ENCODE data around the gene STK32C.

Gene STK32C

GRCh38 chr10:132226586-132227405 lies 81.0 kb downstream of the STK32C start:
- no peak for TF ChIP-seq GLIS3 (CRISPR knock-in tag; IDR thresholded peaks at IDR 0.05)
- TF ChIP-seq ZFP3 (CRISPR knock-in tag; IDR thresholded peaks at IDR 0.05) = no peak
- no peak for TF ChIP-seq RARB (CRISPR knock-in tag; IDR thresholded peaks at IDR 0.05)
- no peak for TF ChIP-seq PPARA (CRISPR knock-in tag; IDR thresholded peaks at IDR 0.05; ENCODE audit: borderline replicate concordance)
- TF ChIP-seq CSRNP3 (CRISPR knock-in tag; IDR thresholded peaks at IDR 0.05) = no peak
- no peak for TF ChIP-seq TCF4 (CRISPR knock-in tag; IDR thresholded peaks at IDR 0.05; ENCODE audit: borderline replicate concordance)
- TF ChIP-seq POU6F1 (CRISPR knock-in tag; IDR thresholded peaks at IDR 0.05; ENCODE audit: borderline replicate concordance, low read depth) = no peak
- TF ChIP-seq ZNF70 (CRISPR knock-in tag; IDR thresholded peaks at IDR 0.05) = no peak
- ATAC-seq = no peak

- no peak for ATAC-seq
- TF ChIP-seq TSHZ2 (CRISPR knock-in tag; IDR thresholded peaks at IDR 0.05) = no peak
- TF ChIP-seq GLIS3 (CRISPR knock-in tag; IDR thresholded peaks at IDR 0.05) = no peak
- TF ChIP-seq TCF4 (CRISPR knock-in tag; IDR thresholded peaks at IDR 0.05; ENCODE audit: borderline replicate concordance) = no peak
- TF ChIP-seq ISL1 (CRISPR knock-in tag; IDR thresholded peaks at IDR 0.05) = no peak
These were observed 81.9 kb downstream of the STK32C start for GRCh38 chr10:132225849-132226205.

- ATAC-seq = no peak
- no peak for TF ChIP-seq PATZ1 (CRISPR knock-in tag; IDR thresholded peaks at IDR 0.05; ENCODE audit: borderline replicate concordance)
- no peak for TF ChIP-seq TOX (CRISPR knock-in tag; IDR thresholded peaks at IDR 0.05; ENCODE audit: borderline replicate concordance)
- TF ChIP-seq ESRRG (CRISPR knock-in tag; IDR thresholded peaks at IDR 0.05) = no peak
- no peak for TF ChIP-seq CREB5 (CRISPR knock-in tag; IDR thresholded peaks at IDR 0.05; ENCODE audit: low read depth)
- TF ChIP-seq ZFP30 (CRISPR knock-in tag; IDR thresholded peaks at IDR 0.05) = no peak
- no peak for TF ChIP-seq RARB (CRISPR knock-in tag; IDR thresholded peaks at IDR 0.05)
- TF ChIP-seq TSHZ2 (CRISPR knock-in tag; IDR thresholded peaks at IDR 0.05) = no peak
- TF ChIP-seq ARNTL (CRISPR knock-in tag; IDR thresholded peaks at IDR 0.05; ENCODE audit: borderline replicate concordance, low read depth) = no peak
- no peak for TF ChIP-seq BACH2 (CRISPR knock-in tag; IDR thresholded peaks at IDR 0.05; ENCODE audit: borderline replicate concordance)
- no peak for TF ChIP-seq ZNF70 (CRISPR knock-in tag; IDR thresholded peaks at IDR 0.05)
- TF ChIP-seq OSR1 (CRISPR knock-in tag; IDR thresholded peaks at IDR 0.05) = no peak
- no peak for TF ChIP-seq TCF4 (CRISPR knock-in tag; IDR thresholded peaks at IDR 0.05; ENCODE audit: borderline replicate concordance)
- TF ChIP-seq CSDC2 (CRISPR knock-in tag; IDR thresholded peaks at IDR 0.05) = no peak
- TF ChIP-seq PPARA (CRISPR knock-in tag; IDR thresholded peaks at IDR 0.05; ENCODE audit: borderline replicate concordance) = no peak
- no peak for TF ChIP-seq ISL1 (CRISPR knock-in tag; IDR thresholded peaks at IDR 0.05)
- no peak for TF ChIP-seq ZFP3 (CRISPR knock-in tag; IDR thresholded peaks at IDR 0.05)
- TF ChIP-seq CSRNP3 (CRISPR knock-in tag; IDR thresholded peaks at IDR 0.05) = no peak
- no peak for TF ChIP-seq SNAI2 (CRISPR knock-in tag; IDR thresholded peaks at IDR 0.05)
These were observed 82.5 kb downstream of the STK32C start for GRCh38 chr10:132225073-132225848.

Data from SK-N-SH treated with all-trans-retinoic acid at 6 μM for 48 hours (cell line).